Stimulated activated CD4-positive, alpha-beta T cell treated with anti-CD3 and anti-CD28 coated beads, Interleukin-1b, Interleukin-23, amount 100 ng/mL, for 48 hours (primary cell): ENCODE results near the gene IRGC.

Experiments
- DNase-seq: peaks from one replicate; pipeline ENCODE4 v3.0.0-alpha.2; 2020

Gene IRGC

GRCh38 chr19:43691755-43692154 is 24.1 kb upstream of the IRGC start:
- DNase-seq, result no peak

GRCh38 chr19:43692385-43692784 is 23.5 kb upstream of the IRGC start:
- no peak for DNase-seq

GRCh38 chr19:43692877-43693276 is 23.0 kb upstream of the IRGC start:
- DNase-seq, result no peak

GRCh38 chr19:43694553-43694952 is 21.3 kb upstream of the IRGC start:
- DNase-seq, result no peak

GRCh38 chr19:43695985-43696704 is 19.7 kb upstream of the IRGC start:
- DNase-seq, result no peak

- no peak for DNase-seq
Observed at GRCh38 chr19:43697295-43697694, 18.6 kb upstream of the IRGC start.

- DNase-seq, result no peak
Observed at GRCh38 chr19:43699506-43700394, 16.1 kb upstream of the IRGC start.

- DNase-seq, result peak; percentile 10
Observed at GRCh38 chr19:43700395-43701000, 15.4 kb upstream of the IRGC start.

GRCh38 chr19:43704002-43704705 is 11.7 kb upstream of the IRGC start:
- DNase-seq, result no peak

- no peak for DNase-seq
Observed at GRCh38 chr19:43705729-43706128, 10.1 kb upstream of the IRGC start.

GRCh38 chr19:43707158-43707712 is 8.6 kb upstream of the IRGC start:
- DNase-seq, result no peak

- no peak for DNase-seq
Observed at GRCh38 chr19:43708716-43709115, 7.2 kb upstream of the IRGC start.

- DNase-seq, result peak; percentile 13
Observed at GRCh38 chr19:43711751-43712355, 4.0 kb upstream of the IRGC start.

GRCh38 chr19:43713208-43713607 is 2.7 kb upstream of the IRGC start:
- DNase-seq, result no peak

- DNase-seq, result no peak
Observed at GRCh38 chr19:43718627-43719377, 2.9 kb downstream of the IRGC start.

- no peak for DNase-seq
Observed at GRCh38 chr19:43719378-43719868, 3.5 kb downstream of the IRGC start.

GRCh38 chr19:43719918-43720317 is 4.0 kb downstream of the IRGC start:
- no peak for DNase-seq

GRCh38 chr19:43720936-43721335 is 5.1 kb downstream of the IRGC start:
- DNase-seq, result peak; percentile 12

- DNase-seq, result no peak
Observed at GRCh38 chr19:43721469-43722048, 5.7 kb downstream of the IRGC start.

- DNase-seq, result no peak
Observed at GRCh38 chr19:43723588-43723987, 7.7 kb downstream of the IRGC start.

GRCh38 chr19:43724896-43725295 is 9.0 kb downstream of the IRGC start:
- DNase-seq, result no peak
